ENCODE results near the gene FGD5. TPM values are rescaled to one million over a fixed set of nuclear protein-coding genes. Genes with fewer than 3 reads are reported as not detected.

FGD5 gene
- total RNA-seq, 1 experiment from 2014 or later = not detected

GRCh38 chr3:14886101-14886500 is 67.3 kb downstream of the FGD5 start:
- ChIA-PET CTCF (no interaction called here), POLR2A (ENCODE audit: low non-redundant PET) (no interaction called here)
- Histone ChIP-seq H3K36me3 (ENCODE audit: insufficient read depth, low read length, poor library complexity, severe bottlenecking) (no peaks in the 10 kb centered on the region), H3K27ac (ENCODE audit: low read depth, low read length, poor library complexity, severe bottlenecking) (no peak overlapping the region), H3K9me3 (ENCODE audit: low read depth, low read length, poor library complexity, severe bottlenecking) (no peaks in the 10 kb centered on the region), H3K4me1 (ENCODE audit: insufficient read depth, low read length, poor library complexity, severe bottlenecking) (no peaks in the 10 kb centered on the region), H3K27me3 (replicated peaks; ENCODE audit: insufficient read depth, low read depth, low read length, poor library complexity) (peaks cover 15% of the 10 kb centered on the region), H3K4me3 (ENCODE audit: low read depth, low read length, poor library complexity, severe bottlenecking) (no peak overlapping the region)
- intact Hi-C loops (cut with micrococcal nuclease; ENCODE audit: unreplicated experiment) = no loop called here
- BruUV-seq (replicated peaks) = no TSS peak
- TF ChIP-seq CTCF (conservative IDR thresholded peaks at IDR 0.05; ENCODE audit: low read depth, low read length) (no peak), EZH2 (IDR thresholded peaks at IDR 0.05; ENCODE audit: borderline replicate concordance, low read depth, low read length, poor library complexity, severe bottlenecking) (no peak)
- DNase-seq (ENCODE audit: low spot score) = no peak

GRCh38 chr3:14889205-14889604 is 70.4 kb downstream of the FGD5 start:
- DNase-seq (ENCODE audit: low spot score) = no peak
- H3K4me1 ChIP-seq (ENCODE audit: insufficient read depth, low read length, poor library complexity, severe bottlenecking) = no peaks in the 10 kb centered on the region
- H3K27me3 ChIP-seq (replicated peaks; ENCODE audit: insufficient read depth, low read depth, low read length, poor library complexity) = peaks cover 22% of the 10 kb centered on the region
- TF ChIP-seq CTCF (conservative IDR thresholded peaks at IDR 0.05; ENCODE audit: low read depth, low read length) (no peak), EZH2 (IDR thresholded peaks at IDR 0.05; ENCODE audit: borderline replicate concordance, low read depth, low read length, poor library complexity, severe bottlenecking) (no peak)
- intact Hi-C loops (cut with micrococcal nuclease; ENCODE audit: unreplicated experiment) = no loop called here
- no peaks in the 10 kb centered on the region for H3K9me3 ChIP-seq (ENCODE audit: low read depth, low read length, poor library complexity, severe bottlenecking)
- no peak overlapping the region for H3K4me3 ChIP-seq (ENCODE audit: low read depth, low read length, poor library complexity, severe bottlenecking)
- H3K27ac ChIP-seq (ENCODE audit: low read depth, low read length, poor library complexity, severe bottlenecking) = no peak overlapping the region
- CTCF ChIA-PET = no interaction called here
- BruUV-seq (replicated peaks) = no TSS peak
- H3K36me3 ChIP-seq (ENCODE audit: insufficient read depth, low read length, poor library complexity, severe bottlenecking) = no peaks in the 10 kb centered on the region
- POLR2A ChIA-PET (ENCODE audit: low non-redundant PET) = no interaction called here

DNA sequence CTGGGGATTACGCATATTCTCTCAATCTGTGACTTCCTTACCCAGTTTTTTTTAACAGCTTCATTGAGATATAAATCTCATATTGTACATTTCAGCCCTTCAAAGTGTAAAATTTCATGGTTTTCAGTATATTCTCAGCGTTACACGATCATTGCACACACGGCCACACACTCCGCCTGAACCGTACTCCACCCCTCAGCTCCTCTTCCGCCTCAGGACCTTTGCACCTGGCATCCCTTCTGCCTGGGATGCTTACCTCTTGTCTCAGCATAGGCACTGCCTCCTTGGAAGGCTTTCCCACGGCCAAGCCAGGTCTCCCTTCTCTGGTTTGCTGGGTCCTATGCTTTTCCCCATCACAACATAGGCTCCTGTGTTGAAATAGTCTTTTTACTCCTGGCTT is 71.2 kb downstream of the FGD5 start:
- Histone ChIP-seq H3K4me1 (ENCODE audit: insufficient read depth, low read length, poor library complexity, severe bottlenecking) (no peaks in the 10 kb centered on the region), H3K27me3 (replicated peaks; ENCODE audit: insufficient read depth, low read depth, low read length, poor library complexity) (peaks cover 25% of the 10 kb centered on the region), H3K4me3 (ENCODE audit: low read depth, low read length, poor library complexity, severe bottlenecking) (no peak overlapping the region), H3K36me3 (ENCODE audit: insufficient read depth, low read length, poor library complexity, severe bottlenecking) (no peaks in the 10 kb centered on the region), H3K27ac (ENCODE audit: low read depth, low read length, poor library complexity, severe bottlenecking) (no peak overlapping the region), H3K9me3 (ENCODE audit: low read depth, low read length, poor library complexity, severe bottlenecking) (no peaks in the 10 kb centered on the region)
- BruUV-seq (replicated peaks) = no TSS peak
- TF ChIP-seq CTCF (conservative IDR thresholded peaks at IDR 0.05; ENCODE audit: low read depth, low read length) = no peak
- ChIA-PET POLR2A (ENCODE audit: low non-redundant PET) (no interaction called here), CTCF (no interaction called here)
- intact Hi-C loops (cut with micrococcal nuclease; ENCODE audit: unreplicated experiment) = no loop called here
- no peak for DNase-seq (ENCODE audit: low spot score)

All from A673 (cell line).